MM.1S (cell line): ENCODE data around the gene GNRH2.
"Not testable (repeated sequence)": the region's sequence is repeated elsewhere in the genome, so short reads cannot be mapped to it uniquely, and the experiment has no call there.

Experiments used
- DNase-seq: peaks from one replicate; pipeline ENCODE4 v3.0.0-alpha.2; 2015
- H2AFZ ChIP-seq: fragments of 300-600 bp; sonication (generic); 2 replicates; pipeline ENCODE4 v1.6.0; 2016; ENCODE audit warnings: antibody characterized with exemption, low read length
- H3F3A ChIP-seq: fragments of 300-600 bp; sonication (generic); 2 replicates; pipeline ENCODE4 v1.6.1; 2016; ENCODE audit warnings: mild to moderate bottlenecking, antibody characterized with exemption, low read length, moderate library complexity, mixed read lengths; ENCODE audit not compliant: insufficient read depth
- H3K27ac ChIP-seq: fragments of 300-600 bp; sonication (generic); 2 replicates; pipeline ENCODE4 v1.5.1; 2016; ENCODE audit warnings: mild to moderate bottlenecking, low read length
- H3K27me3 ChIP-seq: fragments of 300-600 bp; sonication (generic); replicated peaks from 2 replicates; pipeline ENCODE4 v1.6.0; 2016; ENCODE audit warnings: low read length; ENCODE audit not compliant: insufficient read depth
- H3K36me3 ChIP-seq: fragments of 300-600 bp; sonication (generic); replicated peaks from 2 replicates; pipeline ENCODE4 v1.6.1; 2016; ENCODE audit warnings: mild to moderate bottlenecking, low read length, mixed read lengths; ENCODE audit not compliant: insufficient read depth
- H3K4me1 ChIP-seq: fragments of 300-600 bp; sonication (generic); 2 replicates; pipeline ENCODE4 v1.6.1; 2016; ENCODE audit warnings: low read length, mixed read lengths
- H3K4me2 ChIP-seq: fragments of 300-600 bp; sonication (generic); 2 replicates; pipeline ENCODE4 v1.6.0; 2016; ENCODE audit warnings: low read depth, low read length
- H3K4me3 ChIP-seq: fragments of 300-600 bp; sonication (generic); 2 replicates; pipeline ENCODE4 v1.5.1; 2016; ENCODE audit warnings: low read length, mixed read lengths
- H3K79me2 ChIP-seq: fragments of 300-600 bp; sonication (generic); 2 replicates; pipeline ENCODE4 v1.6.1; 2016; ENCODE audit warnings: mixed run types, low read length, mixed read lengths
- H3K9ac ChIP-seq: fragments of 300-600 bp; sonication (generic); 2 replicates; pipeline ENCODE4 v1.6.1; 2016; ENCODE audit warnings: low read length, mixed read lengths
- H3K9me2 ChIP-seq: fragments of 300-600 bp; sonication (generic); replicated peaks from 2 replicates; pipeline ENCODE4 v1.6.1; 2016; ENCODE audit warnings: mild to moderate bottlenecking, low read length, mixed read lengths; ENCODE audit not compliant: insufficient read depth
- H3K9me3 ChIP-seq: fragments of 300-600 bp; sonication (generic); replicated peaks from 2 replicates; pipeline ENCODE4 v1.6.1; 2016; ENCODE audit warnings: mild to moderate bottlenecking, low read length, mixed read lengths; ENCODE audit not compliant: insufficient read depth
- H4K20me1 ChIP-seq: fragments of 300-600 bp; sonication (generic); 2 replicates; pipeline ENCODE4 v1.6.1; 2016; ENCODE audit warnings: mild to moderate bottlenecking, low read length, moderate library complexity, mixed read lengths; ENCODE audit not compliant: insufficient read depth
- CTCF ChIP-seq: fragments of 300-600 bp; sonication (generic); IDR thresholded peaks from 2 replicates; pipeline ENCODE4 v1.5.1; 2016; ENCODE audit warnings: antibody characterized with exemption, low read length, mixed read lengths
- EZH2 ChIP-seq: fragments of 300-600 bp; sonication (generic); optimal IDR thresholded peaks from 2 replicates; pipeline ENCODE3; 2017; ENCODE audit warnings: low read depth, mild to moderate bottlenecking, antibody characterized with exemption, low read length, mixed read lengths
- EZH2phosphoT487 ChIP-seq: fragments of 300-600 bp; sonication (generic); IDR thresholded peaks from 2 replicates; pipeline ENCODE4 v1.6.1; 2018; ENCODE audit warnings: antibody characterized with exemption, low read length

The GNRH2 gene

DNA sequence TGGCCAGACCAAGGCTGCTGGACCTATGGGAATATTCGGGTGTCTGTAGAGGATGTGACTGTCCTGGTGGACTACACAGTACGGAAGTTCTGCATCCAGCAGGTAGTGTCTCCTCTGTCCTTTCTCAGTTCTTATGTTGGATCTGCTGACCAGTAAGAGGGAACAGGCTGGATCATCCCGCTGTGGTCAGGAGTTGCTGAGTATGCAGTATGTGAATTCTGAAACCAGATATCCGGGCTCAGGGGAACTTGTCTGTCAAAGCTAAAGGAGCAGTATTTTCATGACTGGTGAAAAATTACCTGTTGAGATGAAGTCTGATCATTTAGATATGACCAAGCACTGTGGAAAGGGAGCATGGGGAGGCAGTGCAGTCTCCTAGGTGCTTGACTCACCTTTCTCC lies 22.1 kb upstream of the GNRH2 start:
- Histone ChIP-seq H3K9me3 (no peaks in the 10 kb centered on the region), H3K4me3 (no peak overlapping the region), H3K9me2 (no peaks in the 10 kb centered on the region), H3K9ac (no peak overlapping the region), H3K4me2 (no peak overlapping the region), H2AFZ (no peak overlapping the region), H3F3A (no peaks in the 10 kb centered on the region), H3K36me3 (no peaks in the 10 kb centered on the region; the same call in 1 of the 2 replicates), H3K27me3 (no peaks in the 10 kb centered on the region), H3K27ac (no peak overlapping the region), H3K4me1 (no peaks in the 10 kb centered on the region), H4K20me1 (no peaks in the 10 kb centered on the region), H3K79me2 (no peaks in the 10 kb centered on the region)
- TF ChIP-seq EZH2phosphoT487, result no peak
- TF ChIP-seq CTCF, result no peak
- no peak for TF ChIP-seq EZH2
- DNase-seq, result no peak

DNA sequence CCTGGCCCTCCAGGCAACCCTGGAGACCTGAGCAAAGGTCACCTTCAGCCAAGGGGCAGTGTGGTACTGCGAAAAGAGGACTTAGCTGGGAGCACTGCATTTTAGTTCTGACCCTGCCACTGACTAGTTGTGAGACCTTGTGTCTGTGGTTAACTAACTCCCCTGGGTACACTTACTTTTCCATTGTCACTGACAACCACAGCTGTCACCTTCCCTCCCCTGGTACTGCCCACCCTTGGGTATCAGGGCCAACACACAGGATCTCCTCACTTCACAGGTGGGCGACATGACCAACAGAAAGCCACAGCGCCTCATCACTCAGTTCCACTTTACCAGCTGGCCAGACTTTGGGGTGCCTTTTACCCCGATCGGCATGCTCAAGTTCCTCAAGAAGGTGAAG lies 21.6 kb upstream of the GNRH2 start:
- Histone ChIP-seq H3K27me3 (no peaks in the 10 kb centered on the region), H4K20me1 (no peaks in the 10 kb centered on the region), H3K4me3 (no peak overlapping the region), H3K4me2 (no peak overlapping the region), H3K9ac (no peak overlapping the region), H3K36me3 (no peaks in the 10 kb centered on the region; the same call in 1 of the 2 replicates), H3F3A (no peaks in the 10 kb centered on the region), H3K4me1 (no peaks in the 10 kb centered on the region), H3K79me2 (no peaks in the 10 kb centered on the region), H3K9me2 (no peaks in the 10 kb centered on the region), H2AFZ (no peak overlapping the region), H3K9me3 (no peaks in the 10 kb centered on the region), H3K27ac (no peak overlapping the region)
- no peak for DNase-seq
- TF ChIP-seq EZH2phosphoT487 (no peak), CTCF (no peak)

DNA sequence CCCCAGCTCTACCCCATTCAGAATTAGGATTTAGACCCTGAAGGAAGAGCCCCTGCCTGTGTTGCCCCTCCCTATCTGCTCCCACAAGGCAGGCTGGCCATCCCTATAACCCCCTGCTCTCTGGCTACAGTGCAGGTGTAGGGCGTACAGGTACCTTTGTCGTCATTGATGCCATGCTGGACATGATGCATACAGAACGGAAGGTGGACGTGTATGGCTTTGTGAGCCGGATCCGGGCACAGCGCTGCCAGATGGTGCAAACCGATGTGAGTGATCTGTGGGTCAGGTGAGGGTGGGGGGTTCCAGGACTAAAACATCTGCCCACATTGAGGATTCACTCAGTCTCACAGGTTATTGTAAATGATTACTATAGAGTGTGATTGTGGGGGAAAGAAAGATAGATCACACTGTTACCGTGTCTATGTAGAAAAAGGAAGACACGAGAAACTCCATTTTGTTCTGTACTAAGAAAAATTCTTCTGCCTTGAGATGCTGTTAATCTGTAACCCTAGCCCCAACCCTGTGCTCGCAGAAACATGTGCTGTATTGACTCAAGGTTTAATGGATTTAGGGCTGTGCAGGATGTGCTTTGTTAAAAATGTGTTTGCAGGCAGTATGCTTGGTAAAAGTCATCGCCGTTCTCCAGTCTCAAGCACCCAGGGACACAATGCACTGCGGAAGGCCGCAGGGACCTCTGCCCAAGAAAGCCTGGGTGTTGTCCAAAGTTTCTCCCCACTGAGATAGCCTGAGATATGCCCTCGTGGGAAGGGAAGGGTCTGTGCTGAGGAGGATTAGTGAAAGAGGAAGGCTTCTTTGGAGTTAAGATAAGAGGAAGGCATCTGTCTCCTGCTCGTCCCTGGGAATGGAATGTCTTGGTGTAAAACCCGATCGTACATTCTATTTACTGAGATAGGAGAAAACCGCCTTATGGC lies 20.6 kb upstream of the GNRH2 start:
- not testable (repeated sequence) for H3K36me3 ChIP-seq, H3K4me1 ChIP-seq, H3K9ac ChIP-seq, H3K4me2 ChIP-seq, H3K27ac ChIP-seq, H3F3A ChIP-seq, DNase-seq, H3K4me3 ChIP-seq, H3K9me2 ChIP-seq, H3K9me3 ChIP-seq, H3K27me3 ChIP-seq, H4K20me1 ChIP-seq, H2AFZ ChIP-seq, H3K79me2 ChIP-seq

DNA sequence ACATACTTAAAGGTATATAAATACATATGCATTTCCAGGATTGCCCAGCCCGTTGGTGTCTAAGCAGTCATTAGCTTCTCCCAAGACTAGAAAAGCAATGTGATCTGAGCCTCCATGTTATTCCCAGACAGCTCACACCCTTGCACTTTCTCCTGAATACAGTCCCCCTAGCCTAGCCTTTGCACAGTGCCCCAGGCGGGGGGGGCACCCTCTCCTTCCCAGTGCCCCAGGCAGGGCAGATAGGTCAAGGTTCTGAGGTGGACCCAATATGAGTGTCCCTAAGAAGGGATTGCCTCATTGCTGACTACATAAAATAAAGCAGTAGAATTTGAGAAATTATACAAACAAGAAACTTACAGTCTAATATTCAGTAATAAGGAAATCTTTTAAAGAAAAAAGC lies 15.4 kb upstream of the GNRH2 start:
- Histone ChIP-seq H2AFZ (no peak overlapping the region), H3K4me2 (no peak overlapping the region), H3K9ac (no peak overlapping the region), H3K9me2 (no peaks in the 10 kb centered on the region), H3K79me2 (no peaks in the 10 kb centered on the region), H3K27me3 (no peaks in the 10 kb centered on the region), H4K20me1 (no peaks in the 10 kb centered on the region), H3K9me3 (no peaks in the 10 kb centered on the region), H3K4me3 (no peak overlapping the region), H3K27ac (no peak overlapping the region), H3K4me1 (no peaks in the 10 kb centered on the region), H3F3A (no peaks in the 10 kb centered on the region), H3K36me3 (no peaks in the 10 kb centered on the region; the same call in 1 of the 2 replicates)
- TF ChIP-seq EZH2phosphoT487 (no peak), EZH2 (no peak), CTCF (no peak)
- DNase-seq, result no peak
